Ectodermal cell (in vitro differentiated cells): ENCODE results near the gene KAZN.

ENCODE experiments used
- H3K27ac ChIP-seq: 2 replicates; pipeline ENCODE4 v1.7.0; 2013; ENCODE audit warnings: mild to moderate bottlenecking, low read depth, low read length; ENCODE audit not compliant: insufficient read depth, poor library complexity, severe bottlenecking
- H3K27me3 ChIP-seq: 2 replicates; pipeline ENCODE4 v1.7.0; 2013; ENCODE audit warnings: mild to moderate bottlenecking, low read length; ENCODE audit not compliant: insufficient read depth, control insufficient read depth, poor library complexity, severe bottlenecking
- H3K36me3 ChIP-seq: one replicate; pipeline ENCODE4 v1.7.0; 2013; ENCODE audit warnings: low read length; ENCODE audit not compliant: control insufficient read depth, insufficient read depth
- H3K4me1 ChIP-seq: one replicate; pipeline ENCODE4 v1.7.0; 2013; ENCODE audit warnings: low read length; ENCODE audit not compliant: control insufficient read depth, insufficient read depth
- H3K4me3 ChIP-seq: 2 replicates; pipeline ENCODE4 v1.7.0; 2013; ENCODE audit warnings: low read depth, low read length, control low read depth; ENCODE audit not compliant: insufficient read depth
- H3K9me3 ChIP-seq: 2 replicates; pipeline ENCODE4 v1.7.0; 2013; ENCODE audit warnings: mild to moderate bottlenecking, low read length, moderate library complexity; ENCODE audit not compliant: control insufficient read depth
- WGBS, 2 experiments: methylation state at CpG; one replicate each; pipeline ENCODE4 v1.1.7; 2013; ENCODE audit warnings: missing lambda C conversion rate in 2 of 2; 5-methylcytosine and 5-hydroxymethylcytosine counted together

The KAZN gene

GRCh38 chr1:14681182-14681581 lies 82.7 kb downstream of the KAZN start:
- Histone ChIP-seq H3K9me3 (no peaks in the 10 kb centered on the region), H3K27ac (no peak overlapping the region), H3K27me3 (no peaks in the 10 kb centered on the region), H3K4me1 (peaks cover 18% of the 10 kb centered on the region), H3K4me3 (no peak overlapping the region), H3K36me3 (no peaks in the 10 kb centered on the region)
- WGBS, 2 experiments, result 95 to 100% methylated on average over 3 of the region's 3 CpGs

DNA sequence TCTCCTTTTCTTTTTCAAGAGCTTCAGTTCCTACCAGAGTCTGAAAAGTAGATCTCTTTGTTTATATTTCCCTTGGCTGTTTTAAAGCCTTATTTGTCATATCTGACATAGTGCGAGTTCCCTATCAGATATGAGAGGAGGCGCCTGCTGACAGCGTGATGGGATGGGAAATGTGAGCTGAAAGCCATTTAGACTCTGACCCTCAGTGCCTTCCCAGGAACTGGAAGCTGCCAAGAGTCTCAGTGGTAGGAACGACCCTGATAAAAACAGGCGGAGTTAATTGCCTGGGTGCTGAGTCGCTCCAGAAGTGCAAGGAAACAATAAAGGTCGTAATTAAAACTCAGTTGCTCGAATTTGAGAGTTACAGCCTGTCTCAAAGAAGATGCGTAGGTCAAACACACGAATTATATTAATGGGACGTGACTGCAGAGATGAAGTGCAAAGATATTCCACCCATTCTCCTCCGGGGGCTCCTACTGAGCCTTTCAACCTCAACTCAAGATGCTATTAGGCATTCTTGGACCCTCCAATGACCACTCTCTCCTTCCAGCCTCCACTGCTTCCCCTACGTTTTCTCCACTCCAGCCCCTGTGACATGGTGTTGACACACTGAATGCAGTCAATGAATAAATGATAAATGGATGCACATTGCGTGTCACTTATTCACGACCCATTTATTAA lies 84.6 kb downstream of the KAZN start:
- H3K27ac ChIP-seq, result no peak overlapping the region

DNA sequence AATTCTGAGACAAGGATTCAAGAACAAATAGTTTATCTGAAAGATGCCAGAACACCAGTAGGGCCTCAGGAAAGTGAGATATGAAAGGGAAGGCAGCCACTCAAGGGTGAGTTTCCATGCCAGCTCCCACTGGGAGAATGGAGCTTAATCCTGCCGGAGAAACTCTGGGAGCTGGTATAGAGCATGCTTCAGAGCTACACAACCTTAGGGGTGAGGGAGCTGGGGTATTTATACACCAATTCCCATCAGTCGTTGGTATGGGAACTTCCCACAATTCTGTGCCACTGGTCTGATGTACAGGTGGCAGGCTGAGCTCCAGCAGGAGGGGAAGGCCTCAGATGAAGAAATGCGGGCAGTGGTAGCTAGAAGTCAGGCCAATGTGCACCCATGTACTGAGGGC lies 86.6 kb downstream of the KAZN start:
- WGBS, 2 experiments, result 94 to 96% methylated on average over 3 of the region's 3 CpGs
- Histone ChIP-seq H3K27me3 (no peaks in the 10 kb centered on the region), H3K4me3 (no peak overlapping the region), H3K27ac (no peak overlapping the region), H3K4me1 (peaks cover 18% of the 10 kb centered on the region), H3K36me3 (no peaks in the 10 kb centered on the region), H3K9me3 (no peaks in the 10 kb centered on the region)

More for the DNA sequence above, 84.6 kb downstream of the KAZN start:
- H3K4me1 ChIP-seq, result peaks cover 15% of the 10 kb centered on the region
- no peak overlapping the region for H3K4me3 ChIP-seq
- WGBS, 2 experiments, result 83 to 84% methylated on average over 15 of the region's 15 CpGs
- H3K27me3 ChIP-seq, result no peaks in the 10 kb centered on the region
- H3K36me3 ChIP-seq, result no peaks in the 10 kb centered on the region
- no peaks in the 10 kb centered on the region for H3K9me3 ChIP-seq

- Histone ChIP-seq H3K27ac (peak overlapping the region; percentile 52), H3K36me3 (no peaks in the 10 kb centered on the region), H3K4me3 (no peak overlapping the region), H3K4me1 (peaks cover 21% of the 10 kb centered on the region), H3K9me3 (no peaks in the 10 kb centered on the region), H3K27me3 (no peaks in the 10 kb centered on the region)
- WGBS, 2 experiments, result 31 to 48% methylated on average over 4 of the region's 4 CpGs
Observed at GRCh38 chr1:14686701-14687100, 88.2 kb downstream of the KAZN start.

- H3K27ac ChIP-seq, result peak overlapping the region; percentile 52
- no peaks in the 10 kb centered on the region for H3K36me3 ChIP-seq
- H3K27me3 ChIP-seq, result no peaks in the 10 kb centered on the region
- 88 to 96% methylated on average over 4 of the region's 4 CpGs for WGBS, 2 experiments
- H3K9me3 ChIP-seq, result no peaks in the 10 kb centered on the region
- no peak overlapping the region for H3K4me3 ChIP-seq
- peaks cover 21% of the 10 kb centered on the region for H3K4me1 ChIP-seq
Observed at GRCh38 chr1:14687147-14687546, 88.7 kb downstream of the KAZN start.

- H3K27ac ChIP-seq, result no peak overlapping the region
- WGBS, 2 experiments, result 92 to 93% methylated on average over 15 of the region's 15 CpGs
Observed at GRCh38 chr1:14689996-14690615, 91.6 kb downstream of the KAZN start.

DNA sequence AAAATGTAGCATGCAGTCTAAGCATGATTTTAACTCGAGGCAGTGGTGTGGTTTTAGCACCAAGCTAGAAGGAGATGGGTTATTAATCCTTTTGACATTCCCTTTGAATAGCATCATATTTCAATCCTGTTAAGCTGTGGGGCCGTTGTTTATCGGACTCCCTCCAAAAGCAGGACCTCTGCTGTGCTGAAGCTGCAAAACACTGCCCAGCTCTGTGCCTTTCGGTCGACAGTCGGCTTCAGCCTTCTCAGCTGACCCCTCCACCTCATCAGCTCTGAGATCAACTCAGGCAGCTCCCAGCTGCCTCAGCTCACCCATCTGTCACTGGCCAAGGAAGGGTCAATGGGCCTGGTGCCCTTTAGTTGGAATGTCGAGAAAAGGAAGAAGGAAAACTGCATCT lies 95.5 kb downstream of the KAZN start:
- H3K36me3 ChIP-seq, result no peaks in the 10 kb centered on the region
- H3K27me3 ChIP-seq, result no peaks in the 10 kb centered on the region
- 87 to 92% methylated on average over 7 of the region's 7 CpGs for WGBS, 2 experiments
- H3K27ac ChIP-seq, result no peak overlapping the region
- no peaks in the 10 kb centered on the region for H3K9me3 ChIP-seq
- H3K4me1 ChIP-seq, result peaks cover 19% of the 10 kb centered on the region
- H3K4me3 ChIP-seq, result no peak overlapping the region

More at GRCh38 chr1:14689996-14690615, 91.6 kb downstream of the KAZN start:
- no peaks in the 10 kb centered on the region for H3K36me3 ChIP-seq
- no peaks in the 10 kb centered on the region for H3K9me3 ChIP-seq
- peaks cover 16% of the 10 kb centered on the region for H3K4me1 ChIP-seq
- no peaks in the 10 kb centered on the region for H3K27me3 ChIP-seq
- no peak overlapping the region for H3K4me3 ChIP-seq

DNA sequence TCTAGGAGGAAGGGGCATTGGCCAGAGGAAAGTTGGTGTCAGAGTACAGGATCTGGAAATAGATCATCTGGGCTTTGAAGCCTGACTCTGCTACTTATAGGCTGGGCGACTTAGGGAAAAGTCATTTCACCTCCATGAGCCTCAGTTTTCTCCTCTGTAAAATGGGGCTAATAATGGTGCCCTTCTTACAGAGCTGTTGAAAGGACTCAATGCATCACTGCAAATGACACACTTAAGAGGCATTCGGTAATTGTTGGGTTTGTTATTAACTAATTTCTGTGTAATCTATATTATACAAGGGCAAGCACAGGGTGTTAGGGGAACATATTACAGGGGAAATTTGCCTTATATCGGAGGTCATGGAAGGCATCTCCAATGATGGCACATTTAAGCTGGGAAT lies 96.1 kb downstream of the KAZN start:
- Histone ChIP-seq H3K27ac (no peak overlapping the region), H3K4me1 (peaks cover 13% of the 10 kb centered on the region), H3K4me3 (no peak overlapping the region), H3K27me3 (no peaks in the 10 kb centered on the region), H3K36me3 (no peaks in the 10 kb centered on the region), H3K9me3 (no peaks in the 10 kb centered on the region)
- 93 to 94% methylated on average over 3 of the region's 3 CpGs for WGBS, 2 experiments

DNA sequence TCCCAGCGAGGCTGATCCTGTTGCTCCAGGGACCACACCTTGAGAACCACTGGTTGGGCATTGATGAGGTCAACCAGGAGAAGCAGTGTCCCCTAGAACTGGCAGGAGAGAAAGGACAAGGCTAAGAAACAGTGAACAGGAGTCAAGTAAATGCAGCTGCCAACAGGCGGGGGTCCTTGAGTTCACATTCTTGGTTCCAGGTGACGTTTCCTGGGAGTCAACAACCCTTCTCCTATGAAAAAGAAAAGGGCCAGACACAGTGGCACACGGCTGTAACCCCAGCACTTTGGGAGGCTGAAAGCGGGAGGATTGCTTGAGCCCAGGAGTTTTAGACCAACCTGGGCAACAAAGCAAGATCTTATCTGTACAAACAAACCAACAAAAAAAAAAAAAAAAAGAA lies 98.3 kb downstream of the KAZN start:
- Histone ChIP-seq H3K9me3 (no peaks in the 10 kb centered on the region), H3K27me3 (no peaks in the 10 kb centered on the region), H3K36me3 (no peaks in the 10 kb centered on the region), H3K4me3 (no peak overlapping the region), H3K27ac (no peak overlapping the region), H3K4me1 (peaks cover 5% of the 10 kb centered on the region)
- WGBS, 2 experiments, result 88% methylated on average over 5 of the region's 5 CpGs

- Histone ChIP-seq H3K9me3 (no peaks in the 10 kb centered on the region), H3K36me3 (no peaks in the 10 kb centered on the region), H3K4me3 (no peak overlapping the region), H3K4me1 (peaks cover 5% of the 10 kb centered on the region), H3K27ac (no peak overlapping the region), H3K27me3 (no peaks in the 10 kb centered on the region)
- 92 to 93% methylated on average over 4 of the region's 4 CpGs for WGBS, 2 experiments
Observed at GRCh38 chr1:14697353-14697752, 98.9 kb downstream of the KAZN start.
